ENCODE data around the gene SERTAD4.

SERTAD4 gene

GRCh38 chr1:210233495-210234328 lies 1.1 kb downstream of the SERTAD4 start:
- DNase-seq: peak; percentile 78

DNA sequence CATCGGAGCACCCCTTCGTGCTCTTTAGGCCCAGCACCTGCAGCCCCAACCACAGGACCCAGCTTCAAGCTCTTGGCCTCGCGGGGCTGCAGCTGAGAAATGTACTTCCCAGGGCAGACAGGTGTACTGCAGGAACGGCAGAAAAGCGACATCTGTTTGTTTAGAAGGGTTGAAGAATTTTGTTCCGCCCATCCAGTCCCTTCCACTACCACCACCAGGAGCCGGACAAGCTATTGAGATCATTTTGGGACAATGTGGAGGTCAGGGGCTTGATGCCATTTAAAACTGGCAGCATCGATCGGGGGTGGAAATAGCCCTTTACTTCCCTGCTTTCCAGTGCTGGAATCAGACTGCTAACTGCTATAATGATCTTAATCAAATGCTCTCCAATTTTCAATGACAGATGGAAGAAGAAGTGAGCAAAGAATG lies 1.7 kb downstream of the SERTAD4 start:
- no peak for DNase-seq

GRCh38 chr1:210235363-210236053 lies 2.9 kb downstream of the SERTAD4 start:
- no peak for DNase-seq

DNA sequence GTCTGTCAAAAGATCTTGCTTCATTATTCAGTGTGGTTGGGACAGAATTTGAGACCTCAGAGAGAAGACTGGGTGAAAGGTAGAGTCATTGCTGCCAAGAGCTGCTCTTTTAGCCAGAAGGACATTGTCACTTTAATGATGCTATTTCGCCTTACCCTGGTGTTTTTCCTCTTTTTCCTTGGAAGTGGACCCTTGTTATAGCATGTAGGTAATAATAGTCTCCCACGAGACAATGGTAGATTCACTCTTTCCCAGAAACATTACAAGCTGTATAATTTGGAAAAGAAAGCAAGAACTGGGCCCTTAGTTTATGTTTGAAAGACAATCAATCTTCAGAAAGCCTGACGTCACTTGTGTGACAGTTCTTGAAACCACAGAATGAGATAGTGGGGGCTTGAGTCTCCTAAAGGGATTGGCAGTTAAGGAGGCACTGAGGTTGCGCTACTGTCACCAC lies 3.8 kb downstream of the SERTAD4 start:
- DNase-seq: peak; percentile 61

DNA sequence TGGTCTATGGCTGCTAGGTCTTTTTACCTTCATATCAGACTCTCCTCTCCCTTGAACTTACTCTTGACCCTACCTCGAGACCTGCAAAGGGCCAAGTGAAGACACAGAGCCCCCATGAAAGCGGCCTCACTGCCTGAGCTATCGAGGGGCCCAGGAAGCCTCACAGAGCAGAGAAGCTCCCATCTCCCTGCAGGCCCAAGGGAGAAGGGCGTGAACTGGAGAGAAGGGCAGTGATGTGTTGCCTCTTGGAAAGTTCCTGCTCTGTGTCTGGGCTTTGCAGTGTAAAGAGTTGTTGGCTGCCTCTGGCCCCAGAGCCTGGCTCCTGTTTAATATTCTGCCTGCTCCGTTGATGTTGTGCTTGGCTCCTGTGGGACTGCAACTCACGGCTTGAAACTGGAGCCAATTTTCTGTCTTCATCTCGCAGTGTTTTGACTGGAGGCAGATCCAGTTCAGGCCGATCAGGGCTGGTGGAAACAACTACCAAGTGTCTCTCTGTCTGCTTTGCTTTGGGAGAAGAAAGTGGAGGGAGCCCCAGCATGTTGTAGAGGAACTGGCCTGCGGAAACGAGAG lies 4.3 kb downstream of the SERTAD4 start:
- DNase-seq: peak; percentile 91

- no peak for DNase-seq
Observed at GRCh38 chr1:210237479-210237878, 4.9 kb downstream of the SERTAD4 start.

- no peak for DNase-seq
Observed at GRCh38 chr1:210237981-210238380, 5.4 kb downstream of the SERTAD4 start.

GRCh38 chr1:210239349-210240111 lies 6.9 kb downstream of the SERTAD4 start:
- DNase-seq: peak; percentile 99

GRCh38 chr1:210241121-210241520 lies 8.5 kb downstream of the SERTAD4 start:
- DNase-seq: no peak

DNA sequence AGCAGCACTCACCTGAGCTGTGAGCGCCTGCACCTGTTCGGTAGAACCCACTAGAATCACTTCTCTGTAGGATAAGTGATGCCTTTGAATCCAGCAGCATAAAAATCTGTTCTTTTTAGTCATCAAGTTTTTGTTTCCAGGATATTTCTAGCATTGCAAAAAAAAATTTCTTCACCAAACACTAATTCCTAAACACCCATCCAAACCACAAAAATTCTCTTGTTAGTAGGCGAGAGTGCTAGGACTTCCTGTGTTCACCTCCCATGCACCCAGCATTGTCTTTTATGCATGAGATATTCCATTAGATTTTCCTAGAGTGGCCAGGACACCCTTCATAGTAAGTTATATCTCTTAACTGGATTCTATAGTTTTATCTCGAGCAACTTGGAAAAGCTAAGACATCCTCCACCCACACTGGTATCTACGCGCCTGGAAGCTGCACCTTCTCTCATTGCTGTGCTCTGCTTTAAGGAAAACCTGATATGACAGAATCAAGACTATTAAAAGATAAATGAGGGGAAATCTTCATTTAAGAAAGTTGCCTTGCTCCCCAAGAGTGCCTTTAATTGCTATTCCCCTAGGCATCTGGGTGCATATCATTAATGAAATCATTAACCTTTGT lies 12.3 kb downstream of the SERTAD4 start:
- DNase-seq: peak; percentile 75

DNA sequence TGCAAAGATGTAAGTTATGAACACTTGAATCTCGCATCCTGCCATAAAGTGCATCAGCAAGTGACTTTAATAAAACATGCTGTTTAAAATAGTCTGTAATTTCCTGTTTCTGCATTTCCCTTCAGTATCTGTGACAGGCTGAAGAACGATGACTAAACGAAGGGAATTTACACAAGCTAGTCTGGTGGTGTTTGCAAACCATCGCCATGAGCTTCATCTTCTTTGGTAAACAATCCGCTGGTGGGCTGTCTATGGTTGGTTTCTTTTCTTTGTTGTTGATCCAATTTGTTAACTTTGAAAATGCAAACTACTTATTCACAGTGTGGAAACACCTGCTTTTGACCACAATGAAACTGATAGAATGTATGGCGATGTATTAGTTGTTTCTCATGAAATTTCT lies 13.9 kb downstream of the SERTAD4 start:
- peak; percentile 68 for DNase-seq

- no peak for DNase-seq
Observed at GRCh38 chr1:210248341-210248740, 15.7 kb downstream of the SERTAD4 start.

DNA sequence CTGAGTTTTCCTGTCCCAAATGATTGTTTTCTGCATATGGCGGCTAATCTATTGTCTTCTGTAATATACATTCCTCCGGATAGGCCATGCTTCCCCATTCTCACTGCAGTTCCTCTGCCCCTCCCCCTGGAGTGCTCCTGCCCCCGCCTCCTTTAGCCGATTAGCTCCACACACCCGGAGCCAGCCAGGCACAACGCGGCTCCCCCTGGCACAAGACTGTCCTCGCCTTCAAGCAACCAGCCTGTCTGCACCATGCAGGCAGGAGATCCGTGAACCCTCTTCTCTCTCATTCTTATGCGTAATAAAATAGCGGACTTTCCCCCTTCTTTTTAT lies 18.0 kb downstream of the SERTAD4 start:
- peak; percentile 38 for DNase-seq

DNA sequence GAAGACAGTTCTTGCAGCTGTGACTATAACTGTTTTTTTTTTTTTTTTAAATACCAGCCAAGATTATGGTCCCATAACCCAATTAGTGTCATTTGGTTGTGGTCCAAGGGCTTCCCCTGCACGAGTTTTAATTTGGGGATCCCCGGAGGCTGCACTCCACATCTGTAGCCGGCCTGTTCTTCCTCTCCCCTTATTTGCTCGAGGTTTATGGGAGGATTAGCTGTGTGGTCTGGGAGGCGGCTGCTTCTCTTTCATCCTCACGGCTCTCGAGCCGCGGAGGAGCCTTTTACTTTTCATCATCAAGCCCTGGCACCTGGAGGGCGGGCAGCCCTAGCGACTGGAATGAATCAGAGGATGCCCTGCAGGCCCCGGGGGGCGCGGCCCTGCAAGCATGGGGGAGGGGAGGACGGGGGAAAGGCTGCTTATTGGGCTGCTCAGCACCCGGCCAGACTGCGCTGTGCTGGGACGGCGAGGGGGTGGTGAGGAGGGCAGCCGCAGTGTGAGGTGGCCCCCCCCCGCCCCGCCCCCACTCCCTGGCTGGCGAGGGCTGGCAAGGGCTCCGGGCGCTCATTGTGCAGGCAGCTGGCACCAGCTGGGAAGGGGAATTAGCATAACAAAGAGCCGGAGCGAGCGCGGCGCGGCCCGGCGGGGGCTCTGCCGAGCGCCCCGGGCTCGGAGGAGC lies 18.5 kb downstream of the SERTAD4 start:
- peak; percentile 63 for DNase-seq

DNA sequence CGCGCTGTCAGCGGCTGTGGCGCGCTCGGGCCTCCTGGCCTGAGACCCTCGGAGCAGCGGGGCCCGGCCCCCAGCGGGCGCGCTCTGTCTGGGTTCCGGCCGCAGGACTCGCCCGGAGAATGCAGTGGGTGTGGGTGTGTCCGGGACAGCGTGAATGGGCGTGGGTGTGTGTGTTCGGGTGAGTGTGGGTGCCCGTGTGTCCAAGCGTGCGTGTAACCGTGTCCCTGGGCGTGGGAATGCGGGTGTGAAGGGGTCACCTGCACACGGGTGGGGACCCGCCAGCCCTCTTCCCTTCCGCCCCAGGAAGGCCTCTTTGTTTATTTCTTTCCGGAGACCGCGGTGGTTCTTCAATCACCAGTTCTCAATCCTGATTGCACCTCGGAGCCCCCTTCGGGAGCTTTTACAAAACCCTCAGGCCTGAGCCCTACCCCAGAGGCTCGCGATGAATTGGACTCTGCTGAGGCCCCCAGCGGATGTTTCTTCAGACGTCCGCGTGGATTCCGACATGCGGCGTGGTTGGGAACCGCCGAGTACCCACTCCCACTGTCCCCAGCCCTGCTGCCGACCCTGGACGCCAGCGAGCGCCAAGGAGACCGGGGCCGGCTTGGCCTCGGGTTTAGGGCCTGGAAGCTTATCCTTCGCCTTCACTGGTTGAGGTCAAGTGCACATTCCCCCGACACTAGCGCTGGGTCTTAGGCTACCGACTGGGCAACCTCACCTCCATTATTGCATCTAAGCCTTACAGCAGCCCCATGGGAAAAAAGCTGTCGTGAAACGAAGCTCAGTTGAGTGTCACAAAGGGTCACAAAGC lies 19.3 kb downstream of the SERTAD4 start:
- no peak for DNase-seq

- no peak for DNase-seq
Observed at GRCh38 chr1:210252621-210253051, 20.0 kb downstream of the SERTAD4 start.

- no peak for DNase-seq
Observed at GRCh38 chr1:210254298-210254697, 21.7 kb downstream of the SERTAD4 start.

- no peak for DNase-seq
Observed at GRCh38 chr1:210257698-210258529, 25.3 kb downstream of the SERTAD4 start.

GRCh38 chr1:210259561-210259960 lies 27.0 kb downstream of the SERTAD4 start:
- peak; percentile 86 for DNase-seq

DNA sequence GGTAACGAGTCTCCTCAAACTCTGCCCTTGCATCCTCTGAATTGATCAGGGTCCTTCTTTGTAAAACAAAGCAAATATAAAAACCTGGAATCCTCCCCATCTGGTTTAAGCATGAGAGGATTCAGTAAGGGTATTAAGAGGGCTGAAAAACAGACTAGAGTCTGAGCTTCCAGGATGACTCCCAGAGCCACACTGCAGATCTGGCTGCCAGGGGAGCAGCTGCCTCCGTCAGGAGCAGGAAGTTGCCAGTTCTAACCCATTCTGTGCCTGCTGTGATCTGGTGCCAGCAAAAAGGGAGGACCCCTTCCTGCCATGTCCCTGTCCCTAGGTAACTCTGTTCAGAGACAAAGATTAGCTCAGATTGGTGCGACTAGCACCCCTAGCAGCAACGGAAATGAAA lies 27.5 kb downstream of the SERTAD4 start:
- peak; percentile 29 for DNase-seq

All from fibroblast of skin of back (primary cell).